HG03439 (cell line): ENCODE results near the gene ABO.
"Not testable (repeated sequence)": the region's sequence is repeated elsewhere in the genome, so short reads cannot be mapped to it uniquely, and the experiment has no call there.

ENCODE experiments used
- ATAC-seq: cut with Tn5 transposase; IDR thresholded peaks from one replicate; pipeline ENCODE4 v1.9.1; 2021; ENCODE audit warnings: mild to moderate bottlenecking, moderate library complexity; ENCODE audit not compliant: unreplicated experiment

Gene ABO

GRCh38 chr9:133207021-133207531, 67.9 kb downstream of the ABO start:
- ATAC-seq, result no peak

GRCh38 chr9:133205996-133206931, 68.7 kb downstream of the ABO start:
- no peak for ATAC-seq

- ATAC-seq, result not testable (repeated sequence)
Measured at GRCh38 chr9:133205481-133205887, 69.5 kb downstream of the ABO start.
